ENCODE measurements around the gene CNTD1.
"Not testable (repeated sequence)": the region's sequence is repeated elsewhere in the genome, so short reads cannot be mapped to it uniquely, and the experiment has no call there.

The CNTD1 gene

DNA sequence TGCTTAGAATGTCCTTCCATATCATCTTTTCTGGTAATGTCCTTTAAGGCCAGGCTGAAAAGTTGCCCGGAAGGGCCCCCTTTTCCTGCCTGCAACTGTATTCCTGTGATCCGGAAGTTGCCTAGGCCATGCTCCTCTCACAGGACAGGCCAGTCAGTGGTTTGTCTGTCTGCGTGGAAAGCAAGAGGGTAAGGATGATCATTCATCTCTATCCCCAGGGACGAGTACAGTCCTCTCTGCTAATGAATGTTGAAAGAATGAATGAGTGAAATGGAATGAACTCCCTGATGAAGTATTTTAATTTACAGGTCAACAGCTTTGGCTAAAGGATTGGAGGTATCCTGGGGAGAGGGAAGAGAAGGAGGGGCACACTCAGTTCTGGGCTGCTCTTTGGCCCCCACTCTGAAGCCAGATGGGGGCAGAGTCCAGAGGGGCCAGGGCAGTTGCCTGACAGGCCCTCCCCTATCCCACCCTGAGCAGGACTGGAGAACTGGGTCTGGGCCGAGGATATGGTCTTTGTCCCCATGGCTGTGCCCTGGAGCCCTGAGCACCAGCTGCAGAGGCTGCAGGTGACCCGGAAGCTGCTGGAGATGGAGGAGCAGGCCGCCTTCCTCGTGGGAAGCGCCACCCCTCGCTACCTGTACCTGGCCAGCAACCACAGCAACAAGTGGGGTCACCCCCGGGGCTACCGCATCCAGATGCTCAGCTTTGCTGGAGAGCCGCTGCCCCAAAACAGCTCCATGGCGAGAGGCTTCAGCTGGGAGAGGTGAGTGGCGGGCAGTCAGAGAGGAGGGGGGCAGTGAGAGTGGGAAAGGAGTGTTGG is 55.5 kb downstream of the CNTD1 start:
- TF ChIP-seq ZFX (IDR thresholded peaks at IDR 0.05; ENCODE audit: borderline replicate concordance) = no peak
- TF ChIP-seq, protein P1, sequence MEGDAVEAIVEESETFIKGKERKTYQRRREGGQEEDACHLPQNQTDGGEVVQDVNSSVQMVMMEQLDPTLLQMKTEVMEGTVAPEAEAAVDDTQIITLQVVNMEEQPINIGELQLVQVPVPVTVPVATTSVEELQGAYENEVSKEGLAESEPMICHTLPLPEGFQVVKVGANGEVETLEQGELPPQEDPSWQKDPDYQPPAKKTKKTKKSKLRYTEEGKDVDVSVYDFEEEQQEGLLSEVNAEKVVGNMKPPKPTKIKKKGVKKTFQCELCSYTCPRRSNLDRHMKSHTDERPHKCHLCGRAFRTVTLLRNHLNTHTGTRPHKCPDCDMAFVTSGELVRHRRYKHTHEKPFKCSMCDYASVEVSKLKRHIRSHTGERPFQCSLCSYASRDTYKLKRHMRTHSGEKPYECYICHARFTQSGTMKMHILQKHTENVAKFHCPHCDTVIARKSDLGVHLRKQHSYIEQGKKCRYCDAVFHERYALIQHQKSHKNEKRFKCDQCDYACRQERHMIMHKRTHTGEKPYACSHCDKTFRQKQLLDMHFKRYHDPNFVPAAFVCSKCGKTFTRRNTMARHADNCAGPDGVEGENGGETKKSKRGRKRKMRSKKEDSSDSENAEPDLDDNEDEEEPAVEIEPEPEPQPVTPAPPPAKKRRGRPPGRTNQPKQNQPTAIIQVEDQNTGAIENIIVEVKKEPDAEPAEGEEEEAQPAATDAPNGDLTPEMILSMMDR (IDR thresholded peaks at IDR 0.05) = no peak
- no peak overlapping the region for H3K27ac ChIP-seq

DNA sequence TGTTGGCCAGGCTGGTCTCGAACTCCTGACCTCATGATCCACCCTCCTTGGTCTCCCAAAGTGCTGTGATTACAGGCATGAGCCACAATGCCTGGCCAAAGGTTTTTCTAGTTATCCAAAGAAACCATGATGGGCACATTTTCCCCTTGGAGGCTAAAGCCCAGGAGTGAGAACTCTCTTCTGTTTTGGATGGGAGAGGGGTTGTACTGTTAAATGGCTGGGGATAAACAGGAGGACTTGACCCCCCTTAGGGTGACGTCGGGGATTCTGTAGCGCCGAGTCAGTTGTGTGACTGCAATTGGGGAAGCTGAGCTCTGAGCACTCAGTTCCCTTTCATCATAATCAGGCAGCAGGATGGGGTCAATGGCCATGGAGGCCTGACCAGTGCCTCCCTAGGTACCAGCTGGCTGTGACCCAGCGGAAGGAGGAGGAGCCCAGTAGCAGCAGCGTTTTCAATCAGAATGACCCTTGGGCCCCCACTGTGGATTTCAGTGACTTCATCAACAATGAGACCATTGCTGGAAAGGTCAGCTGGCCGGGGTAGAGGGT is 56.5 kb downstream of the CNTD1 start:
- TF ChIP-seq ZFX (IDR thresholded peaks at IDR 0.05; ENCODE audit: borderline replicate concordance) = no peak
- no peak overlapping the region for H3K27ac ChIP-seq

DNA sequence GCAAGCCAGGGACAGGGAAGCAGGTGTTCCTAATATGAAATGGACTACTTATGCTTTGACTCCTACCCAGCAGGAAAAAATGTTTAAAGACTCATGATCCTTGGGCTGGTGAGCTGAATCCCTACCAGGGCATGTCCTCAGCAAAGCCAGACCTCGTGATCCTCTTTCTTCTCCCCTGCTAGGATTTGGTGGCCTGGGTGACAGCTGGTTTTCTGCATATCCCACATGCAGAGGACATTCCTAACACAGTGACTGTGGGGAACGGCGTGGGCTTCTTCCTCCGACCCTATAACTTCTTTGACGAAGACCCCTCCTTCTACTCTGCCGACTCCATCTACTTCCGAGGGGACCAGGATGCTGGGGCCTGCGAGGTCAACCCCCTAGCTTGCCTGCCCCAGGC is 57.4 kb downstream of the CNTD1 start:
- not testable (repeated sequence) for H3K27ac ChIP-seq

DNA sequence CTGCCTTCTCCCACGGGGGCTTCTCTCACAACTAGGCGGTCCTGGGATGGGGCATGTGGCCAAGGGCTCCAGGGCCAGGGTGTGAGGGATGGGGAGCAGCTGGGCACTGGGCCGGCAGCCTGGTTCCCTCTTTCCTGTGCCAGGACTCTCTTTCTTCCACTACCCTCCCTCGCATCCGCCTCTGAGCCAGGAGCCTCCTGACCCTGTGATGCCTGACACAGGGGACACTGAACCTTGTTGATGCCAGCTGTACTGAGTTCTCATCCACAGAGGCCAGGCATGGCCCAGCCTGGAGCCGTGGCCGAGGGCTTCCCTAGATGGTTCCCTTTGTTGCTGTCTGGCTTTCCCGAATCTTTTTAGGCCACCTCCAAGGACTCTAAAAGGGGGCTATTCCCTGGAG is 57.9 kb downstream of the CNTD1 start:
- not testable (repeated sequence) for H3K27ac ChIP-seq

DNA sequence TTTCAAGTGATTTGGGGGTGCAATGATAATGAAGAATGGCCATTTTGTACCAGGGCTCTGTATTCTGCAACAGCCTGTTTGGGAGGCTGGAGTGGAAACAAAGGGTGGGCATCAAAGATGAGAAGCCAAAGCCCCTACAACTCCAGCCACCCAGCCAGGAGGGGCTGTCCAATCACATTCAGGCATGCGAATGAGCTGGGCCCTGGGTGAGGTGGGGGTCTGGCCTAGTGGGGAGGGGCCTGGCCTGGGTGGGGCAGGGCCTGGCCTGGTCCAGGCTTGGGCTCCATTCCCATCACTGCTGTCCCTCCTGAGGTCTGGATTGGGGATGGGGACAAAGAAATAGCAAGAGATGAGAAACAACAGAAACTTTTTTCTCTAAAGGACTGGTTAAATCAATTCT is 58.7 kb downstream of the CNTD1 start:
- H3K27ac ChIP-seq = no peak overlapping the region
- TF ChIP-seq, protein P1 (IDR thresholded peaks at IDR 0.05) = no peak
- no peak for TF ChIP-seq ZFX (IDR thresholded peaks at IDR 0.05; ENCODE audit: borderline replicate concordance)

Measured in 22Rv1 (cell line).